Hypothalamus (tissue), 51 donors: Measurements from ENCODE around the gene PCYT1B.
A peak's percentile ranks its signal among the peaks of the same experiment; 100 is the strongest.
"Not testable (repeated sequence)": the region's sequence is repeated elsewhere in the genome, so short reads cannot be mapped to it uniquely, and the experiment has no call there.

Experiments
- DNase-seq, 51 donors: peaks; one replicate each; lab custom pipeline; 2025; lab: John Stamatoyannopoulos, UW

Gene PCYT1B

GRCh38 chrX:24646745-24647182 lies 383 bp downstream of the PCYT1B start:
- DNase-seq: peak in 13 of 51 donors; percentile 3 to 58 (median 7)

GRCh38 chrX:24646006-24646405 lies 1.1 kb downstream of the PCYT1B start:
- peak in 1 of 51 donors; percentile 1 for DNase-seq

DNA sequence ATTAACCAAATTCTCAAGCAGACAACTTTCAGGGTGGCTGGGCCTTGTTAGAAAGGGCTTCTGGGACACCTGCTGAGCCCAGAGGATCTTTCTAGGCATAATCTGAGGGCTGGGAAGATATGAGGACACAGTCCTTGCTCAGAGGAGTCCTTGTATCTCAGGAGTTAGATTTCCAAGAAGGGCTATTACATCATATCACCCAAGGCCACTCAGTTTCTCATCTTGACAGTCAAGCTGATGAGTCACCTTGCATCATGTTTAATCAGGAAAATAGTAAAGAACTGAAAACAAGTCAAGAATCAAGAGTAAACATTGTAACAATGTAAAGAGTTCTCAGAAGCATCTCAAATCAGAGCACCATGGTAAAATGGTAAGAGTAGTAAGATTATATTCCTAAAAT lies 4.0 kb downstream of the PCYT1B start:
- no peak for DNase-seq

GRCh38 chrX:24629701-24630100 lies 17.4 kb downstream of the PCYT1B start:
- no peak for DNase-seq

GRCh38 chrX:24619647-24620046 lies 27.5 kb downstream of the PCYT1B start:
- peak in 37 of 51 donors; percentile 0 to 53 (median 20) for DNase-seq

DNA sequence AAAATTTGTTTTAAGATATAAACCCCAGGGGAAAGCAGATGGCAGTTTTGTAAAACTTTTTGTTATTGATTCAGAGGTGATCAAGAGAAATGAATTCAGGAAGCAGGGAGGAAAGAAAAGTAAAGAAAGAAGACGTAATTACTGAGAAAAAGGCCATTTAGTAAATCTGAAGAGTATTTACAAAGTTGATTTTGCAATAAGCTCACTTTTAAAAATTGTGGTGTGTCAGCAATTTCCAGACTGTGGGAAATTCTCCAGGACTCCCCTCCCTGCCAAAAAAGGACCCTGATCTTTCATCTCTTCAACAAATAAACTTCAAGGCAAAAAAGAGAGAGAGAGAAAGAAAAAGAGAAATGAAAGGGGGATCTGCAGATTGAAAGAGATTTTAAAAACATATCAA lies 36.6 kb downstream of the PCYT1B start:
- no peak for DNase-seq

DNA sequence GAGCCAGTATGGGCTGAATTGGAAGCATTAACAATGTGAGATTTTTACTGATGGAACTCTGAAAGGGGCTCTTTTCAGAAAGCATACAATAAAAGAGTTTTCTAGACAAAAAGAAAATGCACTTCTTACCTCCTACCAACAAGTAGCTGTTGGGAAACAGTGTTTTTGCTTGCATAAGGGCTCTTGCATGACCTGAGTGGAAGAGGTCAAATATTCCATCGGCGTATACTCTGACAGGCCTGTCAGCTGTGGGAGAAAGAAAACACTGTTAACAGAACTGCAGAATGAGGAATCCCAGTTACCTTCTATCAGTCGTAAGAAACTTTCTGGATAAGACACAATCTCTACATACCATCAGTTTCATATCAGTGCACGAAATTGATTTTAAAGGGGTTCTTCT lies 39.5 kb downstream of the PCYT1B start:
- no peak for DNase-seq

DNA sequence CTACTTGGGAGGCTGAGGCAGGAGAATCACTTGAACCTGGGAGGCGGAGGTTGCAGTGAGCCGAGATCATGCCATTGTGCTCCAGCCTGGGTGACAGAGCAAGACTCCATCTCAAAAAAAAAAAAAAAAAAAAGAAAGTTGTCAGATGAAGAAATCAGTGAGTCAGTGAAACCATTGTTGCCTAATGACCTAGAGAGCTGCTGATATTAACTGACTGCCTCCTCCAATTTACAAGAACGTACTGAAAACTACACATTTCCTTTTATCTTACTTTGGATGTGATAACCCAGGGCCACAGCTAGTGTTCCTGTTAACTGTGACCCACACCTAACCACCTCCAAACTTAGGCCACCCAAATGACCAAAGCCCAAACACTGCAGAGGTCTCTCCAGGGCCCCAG lies 41.2 kb downstream of the PCYT1B start:
- not testable (repeated sequence) for DNase-seq

DNA sequence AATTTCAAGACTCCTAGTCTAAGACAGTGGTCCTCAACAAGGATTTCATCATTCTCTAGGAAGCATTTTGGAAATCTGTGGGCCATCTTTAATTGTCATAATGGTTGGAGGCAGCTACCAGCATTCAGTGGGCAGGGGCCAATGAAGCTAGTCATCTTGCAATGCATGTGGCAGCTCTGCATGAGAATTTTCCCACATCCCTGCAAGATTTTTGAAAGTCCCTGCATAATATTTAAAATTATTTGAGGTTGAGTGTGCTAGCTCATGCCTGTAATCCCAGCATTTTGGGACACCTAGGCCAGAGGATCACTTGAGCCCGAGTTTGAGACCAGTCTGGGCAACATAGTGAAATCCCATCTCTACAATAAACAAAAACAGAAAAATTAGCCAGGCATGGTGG lies 44.0 kb downstream of the PCYT1B start:
- DNase-seq: no peak

GRCh38 chrX:24601858-24602257 lies 45.3 kb downstream of the PCYT1B start:
- no peak for DNase-seq

GRCh38 chrX:24594501-24594900 lies 52.6 kb downstream of the PCYT1B start:
- DNase-seq: peak in 10 of 51 donors; percentile 0 to 32 (median 3)

DNA sequence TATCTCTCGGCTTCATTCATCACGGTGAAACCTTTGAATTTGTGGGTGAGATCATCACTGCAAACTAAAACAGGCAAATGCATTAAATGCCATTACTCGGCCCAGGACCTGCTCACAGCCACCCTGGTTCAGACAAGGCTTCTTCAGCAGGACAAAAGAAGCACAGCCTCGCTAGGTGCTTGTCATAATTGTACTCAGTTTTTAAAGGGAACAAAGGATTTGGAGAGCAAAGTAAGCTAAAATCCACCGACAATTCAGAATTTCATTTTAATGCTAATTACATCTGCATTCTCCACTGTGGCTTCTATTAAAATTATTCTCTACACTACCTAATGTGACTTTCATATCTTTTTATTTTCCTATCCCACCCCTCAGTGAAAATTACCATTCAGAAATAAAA lies 57.0 kb downstream of the PCYT1B start:
- no peak for DNase-seq

DNA sequence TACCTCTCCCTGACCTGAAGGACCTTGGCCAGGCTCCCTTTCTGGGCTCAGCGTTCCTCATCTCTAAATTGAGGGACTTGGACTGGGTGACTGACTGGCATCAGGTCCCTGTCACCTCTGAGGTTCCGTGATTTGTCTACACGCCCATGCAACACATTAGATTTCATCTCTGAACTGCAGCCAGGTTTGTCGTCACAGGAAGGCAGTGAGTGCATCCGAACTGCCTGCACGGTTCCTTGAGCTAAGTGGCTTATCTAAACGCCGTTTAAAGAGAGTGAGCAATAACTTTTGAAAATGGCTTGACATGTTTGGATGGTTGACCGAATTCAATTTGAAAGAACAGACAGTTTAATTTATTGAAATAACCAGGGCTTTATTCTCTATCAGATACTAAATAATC lies 70.1 kb downstream of the PCYT1B start:
- DNase-seq: no peak

- peak in 1 of 51 donors; percentile 5 for DNase-seq
These were observed 71.7 kb downstream of the PCYT1B start for GRCh38 chrX:24575496-24575895.

GRCh38 chrX:24574743-24575142 lies 72.4 kb downstream of the PCYT1B start:
- no peak for DNase-seq

- DNase-seq: no peak
These were observed 80.0 kb downstream of the PCYT1B start for GRCh38 chrX:24567169-24567568.

DNA sequence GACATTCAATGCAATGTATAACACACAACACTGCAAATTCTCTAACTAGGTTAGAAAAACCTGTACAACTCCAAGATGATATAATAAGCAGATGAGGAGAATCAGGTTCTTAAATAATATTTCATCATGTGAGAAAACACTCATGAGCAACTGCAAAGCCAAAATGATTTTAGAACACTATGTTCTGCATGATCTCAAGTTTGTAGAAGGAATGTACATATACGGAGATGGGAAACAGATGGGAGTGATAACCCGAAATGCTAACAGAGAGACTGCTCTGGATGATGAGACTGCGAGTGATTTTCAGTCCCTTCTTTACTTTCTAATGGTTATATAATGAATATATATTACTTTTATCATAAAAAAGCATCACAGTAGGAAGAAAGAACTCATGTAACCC lies 80.9 kb downstream of the PCYT1B start:
- no peak for DNase-seq

- peak in 11 of 51 donors; percentile 0 to 12 (median 2) for DNase-seq
These were observed 83.7 kb downstream of the PCYT1B start for GRCh38 chrX:24563291-24564010.

- no peak for DNase-seq
These were observed 86.0 kb downstream of the PCYT1B start for GRCh38 chrX:24561121-24561520.

DNA sequence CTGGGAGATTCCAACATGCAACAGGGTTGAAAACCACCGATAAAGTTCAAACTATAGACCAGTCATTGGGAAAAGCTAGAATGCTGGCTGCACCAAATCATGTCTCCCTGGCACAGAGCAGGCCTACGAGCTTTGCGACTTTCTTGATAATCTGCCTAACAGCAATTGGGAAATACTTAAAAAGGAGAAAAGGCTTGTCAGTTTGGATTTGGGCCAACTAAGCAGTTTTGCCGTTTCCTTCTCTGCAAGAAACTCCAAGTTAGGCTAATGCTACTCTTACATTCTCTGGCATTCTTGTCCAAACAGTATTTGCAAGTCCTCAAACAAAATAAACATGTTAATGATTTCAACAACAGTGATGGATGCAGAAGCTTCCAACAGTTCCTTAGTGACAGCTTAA lies 94.1 kb downstream of the PCYT1B start:
- DNase-seq: no peak

DNA sequence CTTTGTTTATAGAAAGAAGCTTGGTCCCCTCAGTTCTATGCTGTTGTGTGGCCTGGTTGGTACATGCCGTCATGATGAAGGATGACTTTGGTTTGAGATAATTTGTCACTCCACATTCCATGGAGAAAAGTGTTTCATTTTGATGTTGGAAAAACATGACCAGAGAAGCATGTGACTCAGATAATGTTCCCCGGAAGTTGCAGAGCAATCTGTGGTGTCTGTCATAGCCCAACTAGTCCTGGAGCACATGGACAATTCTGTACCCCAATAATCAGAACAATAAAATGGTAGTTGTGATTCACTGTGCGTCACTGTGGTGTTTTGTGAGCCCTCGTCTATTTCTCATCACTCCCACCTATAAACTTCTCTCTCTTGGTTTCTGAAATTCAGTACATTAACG lies 97.0 kb downstream of the PCYT1B start:
- DNase-seq: no peak

- no peak for DNase-seq
These were observed 99.2 kb downstream of the PCYT1B start for GRCh38 chrX:24547961-24548360.

- no peak for DNase-seq
These were observed 104.4 kb downstream of the PCYT1B start for GRCh38 chrX:24542756-24543155.
